Measurements from ENCODE around the gene PARP8. TPM values are rescaled to one million over a fixed set of nuclear protein-coding genes. Genes with fewer than 3 reads are reported as not detected.

Gene PARP8
- total RNA-seq, 1 donor from 2014 or later = 30.4 TPM

GRCh38 chr5:50867140-50867539 lies 200.7 kb downstream of the PARP8 start:
- DNase-seq (ENCODE audit: low spot score) (no peak), ATAC-seq (no peak)
- intact Hi-C loops (cut with DNase I) = no loop called here

DNA sequence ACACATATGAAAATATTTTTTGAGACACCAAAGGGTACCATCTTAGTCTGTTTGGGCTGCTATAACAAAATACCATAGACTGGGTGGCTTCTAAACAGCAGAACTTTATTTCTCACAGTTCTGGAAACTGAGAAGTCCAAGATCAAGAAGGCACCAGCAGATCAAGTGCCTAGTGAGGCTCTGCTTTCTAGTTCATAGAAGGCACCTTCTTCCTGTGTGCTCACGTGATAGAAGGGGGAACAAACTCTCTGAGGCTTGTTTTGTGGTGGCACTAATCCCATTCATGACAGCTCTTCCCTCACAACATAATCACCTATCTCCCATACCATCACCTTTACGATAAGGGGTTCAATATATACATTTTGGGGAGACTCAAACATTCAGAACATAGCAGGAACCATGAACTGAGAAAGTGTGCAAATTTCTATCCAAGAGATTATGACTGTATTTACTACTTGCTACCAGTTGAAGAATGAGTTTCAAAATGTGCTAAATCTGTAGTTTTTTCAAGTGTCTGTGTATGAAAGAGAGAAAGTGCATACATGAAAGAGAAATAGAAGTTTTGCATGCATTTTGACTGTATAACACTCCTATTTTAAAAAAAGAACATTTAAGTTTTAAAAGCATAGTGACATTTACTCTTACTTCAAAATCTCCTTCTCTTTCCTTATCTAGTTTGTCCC lies 207.3 kb downstream of the PARP8 start:
- ATAC-seq (peak; percentile 36), DNase-seq (ENCODE audit: low spot score) (no peak)
- intact Hi-C loops (cut with DNase I) = no loop called here

DNA sequence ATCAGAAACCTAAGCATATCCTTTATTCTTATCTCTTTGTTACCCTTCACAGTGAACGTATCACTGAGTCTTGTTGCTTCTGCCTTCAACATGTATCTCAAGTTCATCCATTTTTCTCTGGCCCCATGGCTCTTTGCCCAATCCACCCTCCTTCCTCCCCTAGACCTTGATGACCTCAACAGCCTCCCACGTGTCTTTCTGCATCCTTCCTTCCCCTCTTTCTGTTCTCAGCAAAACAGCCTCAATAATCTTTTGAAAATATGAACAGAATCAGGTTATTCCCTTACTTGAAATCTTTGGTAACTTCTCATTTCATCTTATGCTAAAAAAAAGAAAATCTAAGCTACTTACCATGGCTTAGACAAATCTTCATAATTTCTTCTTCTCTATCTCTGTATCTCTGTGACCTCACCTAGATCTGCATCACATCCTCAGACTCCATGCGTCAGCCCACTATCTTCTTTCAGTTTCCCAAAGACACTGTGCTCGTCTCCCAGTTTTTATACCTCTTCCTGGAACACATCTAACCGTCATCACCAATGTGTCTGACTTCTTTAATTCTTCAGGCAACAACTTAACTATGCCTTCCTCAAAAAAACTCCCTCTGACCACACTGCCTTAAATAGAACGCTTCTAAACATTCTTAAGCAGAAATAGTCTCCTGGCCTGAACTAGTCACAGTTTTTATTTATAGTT lies 208.0 kb downstream of the PARP8 start:
- intact Hi-C loops (cut with DNase I) = no loop called here
- no peak for DNase-seq (ENCODE audit: low spot score)
- peak; percentile 70 for ATAC-seq

DNA sequence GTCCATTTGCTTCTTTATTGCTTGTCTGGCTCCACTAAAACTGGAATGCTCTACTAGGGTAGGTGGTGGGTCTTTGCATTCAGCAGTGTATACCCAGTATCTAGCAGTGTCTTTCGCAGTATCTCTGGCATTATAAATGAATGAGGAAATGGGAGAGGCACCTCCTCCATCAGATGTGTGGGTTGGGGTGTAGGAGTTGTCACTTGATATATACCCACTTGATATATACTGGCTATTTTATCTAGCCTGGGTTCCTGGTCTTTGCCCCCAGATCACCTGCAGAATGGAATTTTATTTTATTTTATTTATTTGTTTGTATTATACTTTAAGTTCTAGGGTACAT lies 208.5 kb downstream of the PARP8 start:
- peak; percentile 26 for ATAC-seq

GRCh38 chr5:50878470-50878869 lies 212.0 kb downstream of the PARP8 start:
- ATAC-seq = no peak
- no peak for DNase-seq (ENCODE audit: low spot score)
- intact Hi-C loops (cut with DNase I) = no loop called here

More for the DNA sequence above, 208.5 kb downstream of the PARP8 start:
- no peak for DNase-seq (ENCODE audit: low spot score)
- intact Hi-C loops (cut with DNase I) = no loop called here

- DNase-seq (ENCODE audit: low spot score) (no peak), ATAC-seq (no peak)
- intact Hi-C loops (cut with DNase I) = no loop called here
These were observed 215.0 kb downstream of the PARP8 start for GRCh38 chr5:50881407-50881806.

DNA sequence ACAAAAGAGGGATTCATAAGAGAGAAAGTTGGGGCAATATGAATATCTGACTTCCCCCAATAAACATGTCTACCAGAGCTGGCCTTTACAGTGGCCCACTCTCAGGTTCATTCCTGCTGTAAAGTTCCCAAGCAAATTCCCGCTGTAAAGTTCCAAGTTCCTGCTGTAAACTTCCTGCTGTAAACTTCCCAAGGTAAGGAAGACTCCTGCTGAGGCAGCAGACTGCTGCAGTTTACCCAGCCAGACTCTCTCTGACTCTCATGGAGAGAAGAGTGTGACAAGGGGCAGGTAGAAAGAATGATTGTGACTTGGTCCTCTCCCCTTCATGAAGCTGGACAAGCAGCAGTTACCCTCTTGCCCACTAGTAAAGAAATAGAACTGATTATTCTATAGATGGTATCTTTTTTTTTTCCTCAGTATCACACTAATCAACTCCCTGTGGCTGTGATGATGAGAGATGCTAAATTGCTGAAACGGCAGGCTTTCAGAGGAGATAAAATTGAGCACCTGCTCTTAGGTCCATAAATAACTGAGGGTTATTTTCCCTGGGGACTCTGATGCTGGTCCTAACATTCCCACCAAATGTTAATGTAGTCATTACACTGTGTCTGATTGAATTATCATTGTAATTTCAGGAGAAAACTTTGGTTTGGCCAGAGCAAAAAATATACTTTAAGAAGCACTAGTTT lies 220.4 kb downstream of the PARP8 start:
- DNase-seq (ENCODE audit: low spot score) (no peak), ATAC-seq (no peak)
- intact Hi-C loops (cut with DNase I) = no loop called here

DNA sequence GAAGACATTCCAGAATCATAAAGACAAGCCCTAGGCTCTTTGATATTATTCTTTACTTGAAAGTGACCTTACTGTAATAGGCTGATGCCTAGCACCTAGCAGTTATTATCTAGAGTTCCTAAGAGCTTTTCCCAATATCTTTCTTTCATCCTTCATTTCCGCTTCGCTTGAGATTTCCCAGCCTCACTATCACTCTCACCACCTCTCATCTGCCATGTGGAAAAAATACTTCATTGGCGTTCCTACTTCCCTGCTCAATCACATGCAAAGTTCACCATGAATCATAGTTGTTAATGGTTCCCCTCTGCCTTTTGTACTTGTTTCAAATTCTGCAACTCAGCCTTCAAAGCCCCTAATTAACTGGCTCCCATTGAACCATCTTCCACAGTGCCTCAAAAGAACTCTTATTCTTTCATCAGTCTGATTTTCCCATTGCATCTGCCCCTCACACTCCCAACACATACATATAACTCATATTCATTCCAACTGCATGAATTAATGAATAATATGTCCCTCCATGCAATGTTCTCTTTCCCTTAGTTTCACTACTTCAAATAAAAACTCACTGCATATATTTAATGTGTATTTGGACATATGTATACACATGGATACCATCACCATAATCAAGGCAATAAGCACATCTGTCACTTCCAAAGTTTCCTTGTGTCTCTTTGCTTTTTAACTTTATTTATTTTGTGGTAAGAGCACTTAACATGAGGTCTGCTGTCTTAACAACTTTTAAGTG lies 221.6 kb downstream of the PARP8 start:
- DNase-seq (ENCODE audit: low spot score) (no peak), ATAC-seq (no peak)
- intact Hi-C loops (cut with DNase I) = no loop called here

GRCh38 chr5:50888751-50889150 lies 222.3 kb downstream of the PARP8 start:
- ATAC-seq = no peak
- intact Hi-C loops (cut with DNase I) = no loop called here

GRCh38 chr5:50889790-50890189 lies 223.4 kb downstream of the PARP8 start:
- intact Hi-C loops (cut with DNase I) = no loop called here
- ATAC-seq = no peak

More at GRCh38 chr5:50888751-50889150, 222.3 kb downstream of the PARP8 start:
- DNase-seq (ENCODE audit: low spot score) = no peak

More at GRCh38 chr5:50889790-50890189, 223.4 kb downstream of the PARP8 start:
- no peak for DNase-seq (ENCODE audit: low spot score)

Other genes starting within 250 kb of the PARP8 start
- 17.6 TPM for gene EMB, start 225.3 kb upstream of the PARP8 start, total RNA-seq